IPS DF 4.7 (cell line): ENCODE measurements around the gene MCC.

Experiments
- DNase-seq: peaks from one replicate; pipeline ENCODE4 v3.0.0-alpha.2; 2013; ENCODE audit warnings: low spot score; ENCODE audit errors: extremely low read depth

The MCC gene

GRCh38 chr5:113202746-113203716 lies 285.2 kb downstream of the MCC start:
- no peak for DNase-seq

GRCh38 chr5:113202287-113202686 lies 286.0 kb downstream of the MCC start:
- no peak for DNase-seq

GRCh38 chr5:113201715-113202114 lies 286.5 kb downstream of the MCC start:
- no peak for DNase-seq

- DNase-seq, result no peak
These were observed 288.9 kb downstream of the MCC start for GRCh38 chr5:113199122-113199905.

- DNase-seq, result no peak
These were observed 290.6 kb downstream of the MCC start for GRCh38 chr5:113197456-113198200.

- DNase-seq, result no peak
These were observed 292.5 kb downstream of the MCC start for GRCh38 chr5:113195771-113196170.

- DNase-seq, result no peak
These were observed 293.0 kb downstream of the MCC start for GRCh38 chr5:113195251-113195650.

GRCh38 chr5:113194591-113194990 lies 293.7 kb downstream of the MCC start:
- no peak for DNase-seq

- DNase-seq, result no peak
These were observed 294.1 kb downstream of the MCC start for GRCh38 chr5:113194125-113194524.

- DNase-seq, result no peak
These were observed 294.8 kb downstream of the MCC start for GRCh38 chr5:113193311-113193978.

GRCh38 chr5:113192541-113192940 lies 295.7 kb downstream of the MCC start:
- no peak for DNase-seq

GRCh38 chr5:113190347-113190746 lies 297.9 kb downstream of the MCC start:
- no peak for DNase-seq

GRCh38 chr5:113189291-113189690 lies 299.0 kb downstream of the MCC start:
- DNase-seq, result no peak

GRCh38 chr5:113188436-113188835 lies 299.8 kb downstream of the MCC start:
- DNase-seq, result no peak

- no peak for DNase-seq
These were observed 300.3 kb downstream of the MCC start for GRCh38 chr5:113187906-113188305.

- no peak for DNase-seq
These were observed 302.2 kb downstream of the MCC start for GRCh38 chr5:113186061-113186460.

- DNase-seq, result no peak
These were observed 304.6 kb downstream of the MCC start for GRCh38 chr5:113183694-113184093.

GRCh38 chr5:113182658-113183344 lies 305.5 kb downstream of the MCC start:
- DNase-seq, result no peak

GRCh38 chr5:113181853-113182490 lies 306.3 kb downstream of the MCC start:
- no peak for DNase-seq

GRCh38 chr5:113181409-113181808 lies 306.8 kb downstream of the MCC start:
- DNase-seq, result no peak
